ENCODE data around the gene CPA2.

- no peak for TF ChIP-seq POLR2AphosphoS5 (IDR thresholded peaks at IDR 0.05; ENCODE audit: borderline replicate concordance, low read depth, low read length)
- no peak for TF ChIP-seq EZH2 (IDR thresholded peaks at IDR 0.05)
Measured at GRCh38 chr7:130270947-130271800, 4.5 kb downstream of the CPA2 start.
